Liver (tissue), 9 donors: Measurements from ENCODE around the gene SET. TPM values are rescaled to one million over a fixed set of nuclear protein-coding genes. Genes with fewer than 3 reads are reported as not detected.

ENCODE experiments used
- DNase-seq: peaks from one replicate; pipeline ENCODE4 v3.0.0-alpha.2; 2017; ENCODE audit warnings: low spot score
- H3K27ac ChIP-seq, 2 donors: one replicate each; pipeline ENCODE4 v1.7.0; 2013; ENCODE audit warnings: inconsistent platforms in 2 of 2, low read length in 2 of 2, control low read depth in 1 of 2, low read depth in 1 of 2, mild to moderate bottlenecking in 1 of 2
- H3K27me3 ChIP-seq, 4 donors: one replicate each; pipeline versions ENCODE4 v1.6.1 to v1.7.0; 2013; ENCODE audit warnings: low read length in 3 of 4, inconsistent platforms in 1 of 4, mild to moderate bottlenecking in 1 of 4, moderate library complexity in 1 of 4; ENCODE audit not compliant: control insufficient read depth in 4 of 4, insufficient read depth in 4 of 4
- H3K36me3 ChIP-seq, 4 donors: one replicate each; pipeline versions ENCODE4 v1.6.1 to v1.7.0; 2013; ENCODE audit warnings: low read length in 3 of 4, mild to moderate bottlenecking in 3 of 4, low read depth in 1 of 4, moderate library complexity in 1 of 4; ENCODE audit not compliant: control insufficient read depth in 4 of 4, insufficient read depth in 3 of 4
- H3K4me1 ChIP-seq, 4 donors: one replicate each; pipeline versions ENCODE4 v1.6.1 to v1.7.0; 2013; ENCODE audit warnings: low read length in 3 of 4, mild to moderate bottlenecking in 3 of 4, moderate library complexity in 1 of 4; ENCODE audit not compliant: control insufficient read depth in 4 of 4, insufficient read depth in 4 of 4
- H3K4me3 ChIP-seq, 3 donors: one replicate each; pipeline versions ENCODE4 v1.6.1 to v1.7.0; 2013; ENCODE audit warnings: low read length in 3 of 3, control low read depth in 1 of 3, low read depth in 1 of 3, mild to moderate bottlenecking in 1 of 3
- H3K9ac ChIP-seq, 2 donors: one replicate each; pipeline ENCODE4 v1.7.0; 2013; ENCODE audit warnings: low read length in 2 of 2, mild to moderate bottlenecking in 2 of 2, moderate library complexity in 2 of 2, control low read depth in 1 of 2, low read depth in 1 of 2
- H3K9me3 ChIP-seq, 4 donors: one replicate each; pipeline versions ENCODE4 v1.6.1 to v1.7.0; 2013; ENCODE audit warnings: low read length in 3 of 4; ENCODE audit not compliant: control insufficient read depth in 4 of 4
- EGR1 ChIP-seq, 2 donors: IDR thresholded peaks; 2 replicates each; pipeline ENCODE4 v1.6.1; 2016 to 2018; ENCODE audit warnings: antibody characterized with exemption in 2 of 2, low read depth in 2 of 2
- FOXA1 ChIP-seq: IDR thresholded peaks from 2 replicates; pipeline ENCODE4 v1.6.1; 2016; ENCODE audit warnings: antibody characterized with exemption
- FOXA2 ChIP-seq: IDR thresholded peaks from 2 replicates; pipeline ENCODE4 v1.6.1; 2016; ENCODE audit warnings: antibody characterized with exemption
- GABPA ChIP-seq, 2 donors: IDR thresholded peaks in 1 of 2; conservative IDR thresholded peaks in 1 of 2; 2 replicates each; pipeline ENCODE4 v1.6.1; 2016; ENCODE audit warnings: antibody characterized with exemption in 2 of 2, mild to moderate bottlenecking in 1 of 2, moderate library complexity in 1 of 2
- HNF4A ChIP-seq, 2 donors: conservative IDR thresholded peaks; 2 replicates each; pipeline ENCODE4 v1.6.1; 2016; ENCODE audit warnings: antibody characterized with exemption in 2 of 2, mild to moderate bottlenecking in 2 of 2
- HNF4G ChIP-seq: IDR thresholded peaks from 2 replicates; pipeline ENCODE4 v1.6.1; 2016; ENCODE audit warnings: antibody characterized with exemption
- JUND ChIP-seq, 2 donors: IDR thresholded peaks; 2 replicates each; pipeline ENCODE4 v1.6.1; 2016; ENCODE audit warnings: antibody characterized with exemption in 2 of 2
- MAX ChIP-seq: IDR thresholded peaks from 2 replicates; pipeline ENCODE4 v1.6.1; 2016; ENCODE audit warnings: antibody characterized with exemption
- NR2F2 ChIP-seq: IDR thresholded peaks from 2 replicates; pipeline ENCODE4 v1.6.1; 2016; ENCODE audit warnings: antibody characterized with exemption
- RAD21 ChIP-seq, 2 donors: IDR thresholded peaks; 2 replicates each; pipeline ENCODE4 v1.6.1; 2016; ENCODE audit warnings: antibody characterized with exemption in 2 of 2, mild to moderate bottlenecking in 2 of 2
- REST ChIP-seq: IDR thresholded peaks from 2 replicates; pipeline ENCODE4 v1.6.1; 2016; ENCODE audit warnings: antibody characterized with exemption, mild to moderate bottlenecking
- RXRA ChIP-seq, 2 donors: IDR thresholded peaks; 2 replicates each; pipeline ENCODE4 v1.6.1; 2017 to 2018; ENCODE audit warnings: antibody characterized with exemption in 2 of 2, mild to moderate bottlenecking in 1 of 2
- SP1 ChIP-seq: IDR thresholded peaks from 2 replicates; pipeline ENCODE4 v1.6.1; 2018; ENCODE audit warnings: antibody characterized with exemption, mild to moderate bottlenecking
- TAF1 ChIP-seq: conservative IDR thresholded peaks from 2 replicates; pipeline ENCODE4 v1.6.1; 2016; ENCODE audit warnings: antibody characterized with exemption, mild to moderate bottlenecking
- YY1 ChIP-seq: IDR thresholded peaks from 2 replicates; pipeline ENCODE4 v1.6.1; 2016; ENCODE audit warnings: antibody characterized with exemption, mild to moderate bottlenecking
- ZBTB33 ChIP-seq: IDR thresholded peaks from 2 replicates; pipeline ENCODE4 v1.6.1; 2016; ENCODE audit warnings: antibody characterized with exemption
- WGBS: extraction: QIAGEN DNeasy Blood & Tissue Kit; methylation state at CpG from one replicate; pipeline ENCODE4 v1.1.7; 2013; 5-methylcytosine and 5-hydroxymethylcytosine counted together
- polyA plus RNA-seq, 2 donors: library from polyadenylated mRNA; stranded (reverse) in 1 of 2; unstranded in 1 of 2; fragments of 200-250 nt in 1 of 2; fragments of >200 nt in 1 of 2; fragmentation: Nextera tagmentation in 1 of 2; extraction: Ambion mirVana in 1 of 2; gene quantifications; one replicate each; pipeline versions ENCODE4 v1.2.1 to v1.2.3, GENCODE V29; 2013 to 2015
- total RNA-seq, 2 donors: library from RNA; depleted of rRNA; stranded (reverse); fragments of >200 nt; gene quantifications; one replicate each; pipeline ENCODE4 v1.2.3, GENCODE V29; 2014
- donor health status: healthy.
- donor health status: healthy.
- donor health status: healthy.
- donor health status: healthy.
- donor health status: healthy.

The SET gene
- total and polyA plus RNA-seq, 4 donors = 58.2 to 95.6 (median 69.3) TPM

- TF ChIP-seq RAD21 (IDR thresholded peaks at IDR 0.05) (no peak), RXRA (IDR thresholded peaks at IDR 0.05) (no peak), SP1 (no peak), FOXA2 (no peak)
Observed at GRCh38 chr9:128719919-128720605, 31.0 kb downstream of the SET start (continued).

- H3K4me1 ChIP-seq = peaks cover 4 to 20% (median 14%) of the 10 kb centered on the region in 4 donors
- no peak overlapping the region for H3K27ac ChIP-seq
- H3K27me3 ChIP-seq = no peaks in the 10 kb centered on the region
- H3K36me3 ChIP-seq = peaks cover 0 to 8% (median under 1%) of the 10 kb centered on the region in 4 donors
- DNase-seq = no peak
- no peak for TF ChIP-seq EGR1 (IDR thresholded peaks at IDR 0.05; ENCODE audit: low read depth in 2 of 2)
- no peak for TF ChIP-seq ZBTB33
- no peak for TF ChIP-seq HNF4G
- no peak for TF ChIP-seq NR2F2
- TF ChIP-seq HNF4A (conservative IDR thresholded peaks at IDR 0.05) = no peak
- no peak for TF ChIP-seq YY1
- no peak for TF ChIP-seq RAD21 (IDR thresholded peaks at IDR 0.05)
- TF ChIP-seq FOXA1 = no peak
- no peak for TF ChIP-seq JUND (IDR thresholded peaks at IDR 0.05)
- TF ChIP-seq SP1 = no peak
- TF ChIP-seq TAF1 = no peak
- TF ChIP-seq MAX = no peak
- no peak for TF ChIP-seq GABPA (IDR thresholded peaks at IDR 0.05 in 1 of 2, conservative IDR thresholded peaks at IDR 0.05 in 1 of 2)
- TF ChIP-seq REST = no peak
- no peak for TF ChIP-seq RXRA (IDR thresholded peaks at IDR 0.05)
- no peaks in the 10 kb centered on the region for H3K9me3 ChIP-seq
- 96% methylated on average over 22 of the region's 22 CpGs for WGBS
- no peak overlapping the region for H3K9ac ChIP-seq
- H3K4me3 ChIP-seq = no peak overlapping the region
Observed at GRCh38 chr9:128720841-128721486, 31.9 kb downstream of the SET start.
